ENCODE measurements around the gene CST9.
A peak's percentile ranks its signal among the peaks of the same experiment; 100 is the strongest.

DNA sequence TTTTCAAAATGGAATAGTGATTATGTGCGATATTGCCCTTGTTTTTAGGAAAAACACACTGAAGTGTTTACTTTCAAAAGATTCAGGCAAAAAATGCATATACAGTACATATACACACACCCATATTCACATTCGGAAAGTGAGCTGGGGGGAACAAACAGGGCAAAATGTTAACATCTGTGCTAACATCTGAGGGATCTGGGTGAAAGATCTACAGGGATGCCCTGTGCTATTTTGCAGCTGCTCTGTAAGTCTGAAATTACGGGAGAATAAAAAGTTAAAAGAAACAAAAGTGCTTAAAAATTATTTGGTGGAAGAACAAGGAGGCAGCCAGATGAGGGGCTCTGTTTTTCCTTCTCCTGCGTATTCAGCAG is 31.2 kb upstream of the CST9 start:
- TF ChIP-seq EP300 (IDR thresholded peaks at IDR 0.05) = peak in 1 of 4 donors; percentile 7
- TF ChIP-seq, protein P1, sequence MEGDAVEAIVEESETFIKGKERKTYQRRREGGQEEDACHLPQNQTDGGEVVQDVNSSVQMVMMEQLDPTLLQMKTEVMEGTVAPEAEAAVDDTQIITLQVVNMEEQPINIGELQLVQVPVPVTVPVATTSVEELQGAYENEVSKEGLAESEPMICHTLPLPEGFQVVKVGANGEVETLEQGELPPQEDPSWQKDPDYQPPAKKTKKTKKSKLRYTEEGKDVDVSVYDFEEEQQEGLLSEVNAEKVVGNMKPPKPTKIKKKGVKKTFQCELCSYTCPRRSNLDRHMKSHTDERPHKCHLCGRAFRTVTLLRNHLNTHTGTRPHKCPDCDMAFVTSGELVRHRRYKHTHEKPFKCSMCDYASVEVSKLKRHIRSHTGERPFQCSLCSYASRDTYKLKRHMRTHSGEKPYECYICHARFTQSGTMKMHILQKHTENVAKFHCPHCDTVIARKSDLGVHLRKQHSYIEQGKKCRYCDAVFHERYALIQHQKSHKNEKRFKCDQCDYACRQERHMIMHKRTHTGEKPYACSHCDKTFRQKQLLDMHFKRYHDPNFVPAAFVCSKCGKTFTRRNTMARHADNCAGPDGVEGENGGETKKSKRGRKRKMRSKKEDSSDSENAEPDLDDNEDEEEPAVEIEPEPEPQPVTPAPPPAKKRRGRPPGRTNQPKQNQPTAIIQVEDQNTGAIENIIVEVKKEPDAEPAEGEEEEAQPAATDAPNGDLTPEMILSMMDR (IDR thresholded peaks at IDR 0.05) = no peak
- TF ChIP-seq POLR2AphosphoS5 (IDR thresholded peaks at IDR 0.05) = no peak
